ENCODE measurements around the gene HDHD2.

GRCh38 chr18:47080872-47081271 lies 69.4 kb downstream of the HDHD2 start:
- TF ChIP-seq, protein P1, sequence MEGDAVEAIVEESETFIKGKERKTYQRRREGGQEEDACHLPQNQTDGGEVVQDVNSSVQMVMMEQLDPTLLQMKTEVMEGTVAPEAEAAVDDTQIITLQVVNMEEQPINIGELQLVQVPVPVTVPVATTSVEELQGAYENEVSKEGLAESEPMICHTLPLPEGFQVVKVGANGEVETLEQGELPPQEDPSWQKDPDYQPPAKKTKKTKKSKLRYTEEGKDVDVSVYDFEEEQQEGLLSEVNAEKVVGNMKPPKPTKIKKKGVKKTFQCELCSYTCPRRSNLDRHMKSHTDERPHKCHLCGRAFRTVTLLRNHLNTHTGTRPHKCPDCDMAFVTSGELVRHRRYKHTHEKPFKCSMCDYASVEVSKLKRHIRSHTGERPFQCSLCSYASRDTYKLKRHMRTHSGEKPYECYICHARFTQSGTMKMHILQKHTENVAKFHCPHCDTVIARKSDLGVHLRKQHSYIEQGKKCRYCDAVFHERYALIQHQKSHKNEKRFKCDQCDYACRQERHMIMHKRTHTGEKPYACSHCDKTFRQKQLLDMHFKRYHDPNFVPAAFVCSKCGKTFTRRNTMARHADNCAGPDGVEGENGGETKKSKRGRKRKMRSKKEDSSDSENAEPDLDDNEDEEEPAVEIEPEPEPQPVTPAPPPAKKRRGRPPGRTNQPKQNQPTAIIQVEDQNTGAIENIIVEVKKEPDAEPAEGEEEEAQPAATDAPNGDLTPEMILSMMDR (IDR thresholded peaks at IDR 0.05 in 4 of 5, conservative IDR thresholded peaks at IDR 0.05 in 1 of 5), result no peak
- no peak for TF ChIP-seq POLR2A (IDR thresholded peaks at IDR 0.05)

Measured in gastrocnemius medialis (tissue), 4 donors.